Activated effector memory CD4-positive, alpha-beta T cell treated with anti-CD3 and anti-CD28 coated beads, Interleukin-2, amount 50 U/mL, for 16 hours (primary cell): ENCODE measurements around the gene KIAA0319L.

Experiments
- DNase-seq: peaks from one replicate; pipeline ENCODE4 v3.0.0-alpha.2; 2020

KIAA0319L gene

DNA sequence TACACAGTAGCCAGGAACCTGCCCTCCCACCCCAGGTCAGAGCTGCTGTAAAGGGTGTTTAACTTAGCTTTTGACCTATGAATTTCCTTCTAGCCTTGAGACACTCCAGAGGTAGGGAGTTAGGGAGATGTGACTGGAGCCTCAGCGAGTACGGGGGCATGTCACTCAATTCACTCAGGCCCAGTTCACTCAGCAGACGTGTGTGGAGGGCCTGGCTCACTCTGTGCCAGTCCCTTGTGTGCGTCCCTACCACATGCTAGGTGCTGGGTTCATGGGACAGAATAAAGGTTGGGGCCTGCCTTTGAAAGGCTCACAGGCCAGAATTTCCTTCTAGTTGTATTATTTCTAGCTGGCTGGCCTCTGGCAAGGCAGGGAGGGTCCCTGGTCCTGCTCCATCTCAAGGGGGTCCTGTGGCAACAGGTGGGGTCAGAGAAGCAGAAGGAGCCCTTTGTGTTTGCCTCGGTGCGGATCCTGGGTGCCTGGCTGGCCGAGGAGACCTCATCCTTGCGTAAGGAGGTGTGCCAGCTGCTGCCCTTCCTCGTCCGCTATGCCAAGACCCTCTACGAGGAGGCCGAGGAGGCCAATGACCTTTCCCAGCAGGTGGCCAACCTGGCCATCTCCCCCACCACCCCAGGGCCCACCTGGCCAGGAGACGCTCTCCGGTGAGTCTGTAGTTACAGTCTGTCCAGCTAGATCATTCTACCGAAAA lies 4.9 kb upstream of the KIAA0319L start:
- no peak for DNase-seq

DNA sequence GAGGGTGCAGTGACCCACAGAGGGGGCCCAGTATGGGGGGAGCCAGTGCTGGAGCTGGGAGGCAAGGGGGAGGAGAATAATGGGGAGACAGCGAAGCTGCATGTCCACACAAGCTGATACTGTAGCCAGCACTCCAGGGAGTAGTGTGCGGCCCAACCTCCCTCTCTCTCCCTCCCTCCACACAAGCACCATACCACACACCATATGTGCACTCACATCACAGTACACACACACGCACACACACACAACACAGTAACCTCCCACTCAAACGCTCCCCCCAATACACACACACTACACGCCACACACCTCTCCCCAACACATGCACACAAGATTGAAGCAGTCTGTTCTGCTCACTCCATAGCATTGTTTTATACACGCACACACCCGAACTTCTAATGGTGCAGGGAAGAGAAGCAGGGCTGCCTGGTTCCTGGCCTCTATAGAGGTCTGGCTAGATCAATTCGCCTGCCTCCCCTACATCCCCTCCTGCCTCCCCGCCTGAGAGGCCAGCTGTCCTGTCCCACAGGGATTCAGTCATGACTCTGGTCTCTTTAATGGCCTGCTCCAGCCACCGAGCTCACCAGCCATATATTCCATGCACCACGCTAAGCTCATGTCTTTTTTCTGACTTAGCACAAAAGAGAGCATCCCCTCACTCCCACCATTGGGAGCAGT lies 4.2 kb upstream of the KIAA0319L start:
- DNase-seq, result no peak

- no peak for DNase-seq
These were observed 3.3 kb upstream of the KIAA0319L start for GRCh38 chr1:35560256-35561225.

DNA sequence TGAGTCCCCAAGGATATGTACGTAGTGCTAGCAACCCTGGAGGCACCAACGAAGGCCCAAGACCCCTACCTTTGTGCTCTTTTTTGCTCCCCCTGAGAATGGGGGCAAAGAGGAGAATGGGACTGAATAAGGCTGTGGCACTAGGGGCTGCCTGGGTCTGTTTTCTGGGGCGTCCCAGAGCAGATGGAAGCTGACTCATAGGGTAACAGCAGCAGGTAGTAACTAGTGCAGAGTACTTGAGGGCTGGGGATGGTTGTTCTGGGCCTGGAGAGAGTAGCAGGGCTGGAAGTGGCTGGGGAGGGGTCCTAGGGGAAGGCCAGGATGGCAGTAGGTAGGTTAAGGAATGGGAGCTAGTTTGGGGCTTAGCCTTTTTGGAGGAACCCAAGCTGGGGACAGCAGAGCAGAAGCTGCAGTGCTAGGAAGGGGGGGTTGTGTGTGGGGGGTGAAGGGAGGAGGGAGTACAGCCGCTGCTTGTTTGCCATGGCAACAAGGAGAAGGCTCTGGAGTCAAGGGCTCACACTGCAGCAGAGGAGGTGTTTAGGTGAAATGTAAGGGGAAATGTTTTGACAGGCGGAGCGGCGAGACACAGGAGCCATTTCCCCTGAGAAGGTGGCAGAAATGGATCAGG lies 2.2 kb upstream of the KIAA0319L start:
- no peak for DNase-seq

DNA sequence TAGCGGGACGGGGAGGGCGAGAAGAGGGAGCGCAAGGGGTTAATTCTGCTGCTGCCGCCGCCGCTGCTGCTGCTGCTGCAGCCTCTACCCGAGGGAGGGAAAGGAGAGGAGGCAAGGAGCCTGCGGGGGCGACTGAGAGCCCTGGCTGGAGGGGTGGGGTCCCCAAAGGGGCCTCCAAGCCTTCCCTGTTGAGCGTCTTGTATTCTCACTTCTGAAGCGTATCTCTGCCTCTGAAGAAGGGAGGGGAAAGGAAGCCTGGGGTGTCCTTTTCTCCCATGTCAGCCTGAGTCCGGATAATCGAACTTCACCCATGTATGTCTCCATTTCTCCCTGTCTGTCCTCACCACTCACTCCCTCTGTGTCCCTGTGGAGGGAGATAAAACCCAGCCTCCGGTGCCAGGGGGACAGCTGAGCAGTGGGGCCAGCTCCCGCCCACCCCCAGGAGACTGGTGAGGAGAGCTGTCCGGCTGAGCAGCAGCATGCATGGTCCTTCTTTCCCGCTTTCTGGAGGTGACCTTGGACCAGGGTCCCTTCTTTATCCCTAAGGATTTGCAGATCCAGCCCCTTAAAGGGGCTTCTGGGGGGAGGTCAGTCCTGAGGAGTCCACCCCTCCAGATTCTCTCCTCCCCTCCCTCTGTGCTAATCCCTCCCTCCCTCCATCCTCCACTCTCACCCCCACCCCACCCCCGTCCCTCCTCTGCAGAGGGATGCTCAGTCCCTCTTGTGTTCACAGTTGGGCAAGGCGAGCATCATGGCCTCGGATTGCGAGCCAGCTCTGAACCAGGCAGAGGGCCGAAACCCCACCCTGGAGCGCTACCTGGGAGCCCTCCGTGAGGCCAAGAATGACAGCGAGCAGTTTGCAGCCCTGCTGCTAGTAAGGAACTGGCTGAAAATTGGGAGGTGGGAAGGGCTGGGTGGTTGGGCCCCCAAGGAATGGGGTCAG lies 1.4 kb upstream of the KIAA0319L start:
- DNase-seq, result peak; percentile 73

DNA sequence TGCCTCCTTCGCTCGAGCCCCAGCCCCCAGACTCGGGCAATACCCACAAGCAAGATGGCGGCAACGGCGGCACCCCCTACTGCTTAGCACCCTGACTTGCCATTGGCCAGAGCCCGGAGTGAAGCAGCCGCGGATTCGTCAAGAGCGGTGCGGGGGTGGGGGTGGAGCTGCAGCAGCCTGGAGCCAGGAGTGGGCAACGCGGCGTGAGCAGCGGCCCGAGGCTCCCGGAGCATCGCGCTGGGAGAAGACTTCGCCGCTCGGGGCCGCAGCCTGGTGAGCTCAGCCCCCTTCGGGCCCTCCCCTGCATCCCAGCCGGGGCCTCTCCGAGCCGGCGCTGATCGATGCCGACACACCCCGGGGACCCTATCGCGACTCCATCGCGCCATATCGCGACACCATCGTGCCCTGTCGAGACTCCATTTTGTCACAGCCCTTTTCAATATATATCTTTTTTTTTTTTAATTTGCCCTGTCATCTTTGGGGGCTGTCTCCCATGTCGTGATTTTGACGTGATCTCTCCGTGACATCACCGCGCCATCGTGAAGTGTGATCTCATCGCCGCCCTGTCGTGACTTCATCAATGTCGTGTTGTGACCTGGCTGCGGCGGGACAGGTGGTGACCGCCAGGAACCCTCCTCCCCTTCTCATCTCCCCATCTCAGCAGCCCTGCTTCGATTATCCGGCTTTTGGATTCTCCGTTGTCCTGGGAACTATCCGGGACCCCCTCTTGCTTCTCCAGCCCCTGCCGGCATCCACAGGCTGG lies 589 bp upstream of the KIAA0319L start, which contains the start of gene NCDN:
Gene NCDN, plus strand, starts transcription at position 189 of the 763 bp plus-strand sequence. Its CDS starts 392 bp downstream, at position 581.
- peak; percentile 98 for DNase-seq

DNA sequence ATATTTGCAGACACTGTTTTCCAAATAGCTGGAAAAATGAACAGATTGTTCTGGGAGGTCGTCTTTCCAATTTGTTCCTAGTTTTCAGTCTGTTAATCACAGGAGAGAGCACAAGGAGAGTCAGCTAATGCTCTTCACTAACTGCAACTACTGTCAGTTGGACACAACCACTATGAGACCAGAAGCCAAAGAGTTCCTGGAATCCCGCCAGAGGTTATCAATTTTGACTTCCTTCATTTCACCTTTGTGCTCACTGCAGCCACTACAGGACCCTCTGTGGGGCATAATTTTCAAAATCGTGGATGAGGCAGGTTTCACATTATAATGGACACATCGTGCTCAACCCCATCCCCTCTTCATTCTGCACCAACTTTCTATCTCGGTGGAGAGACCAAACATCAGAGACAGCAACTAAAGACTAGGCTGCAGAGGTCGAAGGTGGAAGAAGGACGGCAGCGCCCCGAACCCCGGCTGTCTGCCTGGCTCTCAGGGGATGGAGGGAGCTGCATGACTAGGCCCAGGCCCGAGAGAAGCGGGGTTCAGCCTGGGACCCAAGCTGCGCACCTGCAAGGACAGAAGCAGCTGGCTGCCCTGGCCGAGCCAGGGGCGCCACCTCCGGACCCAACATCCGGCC lies 602 bp downstream of the KIAA0319L start:
- DNase-seq, result no peak

DNA sequence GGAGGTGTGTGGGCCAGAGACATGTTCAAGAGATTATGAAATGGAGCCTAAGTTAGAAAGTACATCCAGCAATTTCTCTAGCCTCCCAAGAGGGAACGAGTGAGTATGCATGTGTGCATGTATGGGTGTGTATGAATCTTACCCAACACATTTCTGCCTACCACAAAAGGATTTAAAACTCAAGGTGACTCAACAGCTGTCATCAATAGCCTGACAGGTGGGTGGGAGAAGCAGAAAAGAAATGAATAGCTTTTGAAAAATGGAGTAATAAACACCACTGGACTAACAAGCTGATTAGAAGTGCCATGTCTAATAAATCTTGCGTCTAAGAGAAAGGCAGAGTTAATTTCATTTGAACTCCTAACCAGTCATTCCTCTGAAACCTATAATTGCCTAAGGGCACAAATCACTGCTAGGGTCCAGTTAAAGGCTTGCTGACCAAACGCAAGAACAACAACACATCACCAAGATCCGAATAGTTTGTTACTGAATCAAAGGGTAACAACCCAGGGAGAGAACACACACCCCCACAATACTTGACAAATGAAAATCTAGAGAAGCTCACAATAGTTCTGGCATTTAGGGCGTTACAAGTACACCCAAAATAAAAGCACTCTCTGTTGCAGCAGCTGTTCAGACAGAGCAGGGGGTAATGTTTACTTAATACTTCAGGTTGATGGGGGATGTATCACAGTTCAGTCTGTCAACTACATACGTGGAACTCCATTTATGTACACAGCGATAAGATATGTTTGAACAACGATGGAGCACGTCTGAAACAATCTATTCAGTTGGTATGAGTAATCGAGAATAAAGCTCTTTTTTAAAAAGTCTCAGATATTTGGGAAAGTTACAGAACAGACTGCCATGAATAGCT lies 1.4 kb downstream of the KIAA0319L start:
- no peak for DNase-seq

DNA sequence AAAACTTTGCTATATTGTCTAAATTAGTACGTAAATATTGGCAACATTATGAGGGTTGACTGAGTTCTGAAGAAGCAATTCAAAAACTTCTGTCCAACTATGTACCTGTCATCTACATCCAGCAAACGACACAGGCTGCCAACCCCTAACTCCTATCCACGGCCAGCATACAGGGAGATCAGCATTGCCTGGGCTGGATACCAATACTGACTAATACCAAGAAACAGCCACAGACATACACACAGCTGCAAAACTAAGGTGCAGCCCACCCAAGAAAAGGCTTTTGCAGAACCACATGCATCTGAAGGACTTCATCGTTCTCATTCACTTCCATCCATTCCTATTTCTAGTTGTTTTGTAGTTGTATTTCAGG lies 2.0 kb downstream of the KIAA0319L start:
- DNase-seq, result no peak

DNA sequence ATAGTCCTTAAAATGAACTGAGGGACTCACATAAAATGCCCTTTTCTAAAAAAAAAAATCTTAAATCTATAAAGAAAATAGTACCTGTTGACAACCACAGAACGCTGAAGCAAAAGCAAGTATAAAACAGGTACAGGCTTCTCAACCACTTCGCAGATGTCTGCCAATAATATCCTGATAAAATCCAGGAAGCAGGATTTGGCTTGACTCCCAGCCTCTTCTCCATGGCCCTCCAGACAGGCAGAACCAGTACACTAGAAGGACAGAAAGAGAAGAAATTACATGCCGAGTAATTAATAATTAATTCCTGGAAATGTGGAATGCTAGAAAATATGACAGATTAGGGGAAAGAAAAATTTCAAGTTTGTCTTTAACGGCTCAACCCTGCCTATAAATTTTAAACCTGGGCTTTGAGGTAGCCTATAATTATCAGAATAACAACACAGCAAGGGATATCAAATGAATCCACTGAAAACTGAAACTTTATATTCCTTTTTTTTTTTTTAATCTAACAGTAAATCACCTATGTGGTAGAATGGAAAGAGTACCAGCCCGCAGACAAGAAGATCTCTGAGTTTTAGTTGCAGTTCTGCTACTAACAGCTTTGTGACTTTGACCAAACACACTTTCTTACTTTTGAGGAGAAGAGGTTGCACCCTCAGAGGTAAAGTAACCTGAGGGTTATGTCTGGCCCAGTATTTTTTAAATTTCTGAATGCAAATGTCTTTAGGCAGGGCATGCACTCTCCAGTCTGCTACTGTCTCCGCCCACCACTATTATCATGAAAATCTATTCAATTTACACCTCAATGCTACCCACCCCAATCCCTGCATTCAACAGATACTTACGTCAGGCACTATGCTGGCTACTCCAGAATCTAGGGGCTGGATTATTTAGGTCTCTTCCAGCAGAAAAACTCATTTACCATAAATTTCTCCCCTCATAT lies 2.7 kb downstream of the KIAA0319L start:
- DNase-seq, result no peak

DNA sequence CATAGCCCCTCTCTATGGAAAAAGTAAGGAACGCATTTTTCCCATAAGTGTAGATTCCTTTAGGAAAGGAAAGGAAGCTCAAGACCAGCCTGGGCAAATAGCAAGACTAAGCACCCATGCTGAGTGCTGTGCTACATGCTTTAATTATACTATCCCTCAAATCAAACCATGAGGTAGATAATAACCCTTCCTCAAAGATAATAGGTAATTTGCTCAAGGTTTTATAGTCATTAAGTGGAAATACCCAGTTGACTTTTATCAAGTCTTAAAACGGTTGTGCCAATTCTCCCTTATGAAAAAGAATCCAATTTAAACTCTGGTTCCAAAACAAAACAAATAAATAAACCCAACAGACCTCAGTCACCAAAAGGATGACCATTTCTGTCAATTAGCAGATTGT lies 3.4 kb downstream of the KIAA0319L start:
- DNase-seq, result no peak

- DNase-seq, result no peak
These were observed 10.6 kb downstream of the KIAA0319L start for GRCh38 chr1:35546614-35547013.

GRCh38 chr1:35544976-35545375 lies 12.2 kb downstream of the KIAA0319L start:
- peak; percentile 80 for DNase-seq

GRCh38 chr1:35539824-35540261 lies 17.4 kb downstream of the KIAA0319L start:
- no peak for DNase-seq

DNA sequence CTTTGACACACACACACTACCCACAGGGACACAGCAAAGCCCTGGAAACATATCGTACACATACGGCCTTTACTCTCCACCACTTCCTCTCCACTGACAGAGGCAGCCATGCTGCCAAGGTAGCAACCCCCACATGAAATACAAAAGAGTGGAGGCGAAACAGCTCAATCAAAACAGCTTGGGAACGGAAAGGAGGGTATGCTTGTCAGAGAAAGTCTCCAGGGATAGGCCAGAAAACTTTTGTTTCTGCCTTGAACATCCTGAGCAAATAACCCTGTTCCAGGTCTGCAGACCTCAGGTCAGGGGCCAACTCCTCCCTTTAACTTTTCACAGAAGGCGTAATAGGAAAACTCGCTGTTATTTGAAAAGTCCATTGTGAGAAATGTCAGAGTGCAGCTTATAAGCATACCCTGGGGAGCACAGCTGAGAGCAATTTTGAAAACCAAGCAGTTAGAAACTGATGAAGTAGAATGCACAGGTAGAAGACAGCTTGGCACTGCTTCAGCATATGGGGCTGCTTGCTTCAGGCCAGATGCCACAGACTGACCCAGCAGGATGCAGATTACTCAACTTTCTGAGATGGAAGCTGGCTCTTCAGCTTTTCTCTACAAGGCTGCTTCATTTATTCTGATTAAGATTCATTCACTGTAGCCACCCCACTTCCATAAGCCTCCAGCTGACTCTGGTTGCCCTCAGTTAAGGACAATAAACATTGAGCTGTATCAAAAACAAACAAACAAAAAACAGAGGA lies 18.0 kb downstream of the KIAA0319L start:
- DNase-seq, result peak; percentile 70

DNA sequence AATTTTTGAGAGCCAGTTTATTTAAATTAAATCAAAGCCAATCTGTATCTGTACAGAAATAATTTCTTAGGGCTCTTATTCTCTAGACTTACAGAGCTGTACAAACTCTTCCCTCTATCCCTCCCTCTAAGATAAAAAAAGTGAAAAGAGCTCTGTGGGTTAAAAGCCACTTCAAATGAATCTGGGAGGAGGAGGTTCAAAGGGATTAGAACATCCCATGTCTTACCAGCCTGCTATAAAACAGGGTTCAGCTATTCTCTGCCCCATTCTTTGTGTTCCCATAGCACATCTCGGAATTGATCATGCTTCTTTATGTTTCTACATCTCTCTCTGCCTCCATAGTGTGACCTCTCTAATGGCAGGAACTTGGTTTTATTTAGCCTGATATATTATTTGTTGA lies 19.4 kb downstream of the KIAA0319L start:
- no peak for DNase-seq

DNA sequence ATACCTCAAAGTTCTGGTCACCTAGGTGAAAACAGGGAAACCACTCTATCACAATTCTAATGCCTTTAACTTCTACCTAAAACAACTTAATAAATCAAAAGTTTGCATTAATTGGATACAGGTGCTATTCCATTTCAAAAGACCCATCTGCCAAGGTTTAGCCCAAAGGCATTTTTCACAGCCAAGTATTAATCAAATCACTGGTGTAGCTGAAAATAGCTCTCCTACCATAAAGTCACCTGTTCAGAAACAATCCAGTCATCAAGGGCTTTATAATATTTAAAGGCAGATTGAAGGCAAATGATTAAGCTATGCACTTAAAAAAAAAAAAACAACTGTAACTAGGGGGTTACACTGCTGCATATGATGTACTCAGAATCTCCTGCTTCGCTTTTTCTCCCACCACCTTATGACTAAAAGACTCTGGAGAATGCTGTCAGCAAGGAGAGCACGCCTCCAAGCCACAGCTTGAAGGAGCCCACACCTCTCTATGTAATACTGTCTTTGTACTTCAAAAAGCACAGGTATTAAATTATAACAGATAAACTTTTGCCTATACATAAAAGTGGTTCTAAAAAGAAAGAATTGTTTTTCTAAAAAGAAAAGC lies 20.5 kb downstream of the KIAA0319L start:
- DNase-seq, result no peak
